Stimulated activated CD4-positive, alpha-beta T cell treated with anti-CD3 and anti-CD28 coated beads, Interleukin-2, amount 100 ng/mL, for 48 hours (primary cell): Measurements from ENCODE around the gene C1orf50.
A peak's percentile ranks its signal among the peaks of the same experiment; 100 is the strongest.
"Not testable (repeated sequence)": the region's sequence is repeated elsewhere in the genome, so short reads cannot be mapped to it uniquely, and the experiment has no call there.

Experiments
- DNase-seq, 2 donors: peaks; one replicate each; pipeline ENCODE4 v3.0.0-alpha.2; 2020

The C1orf50 gene

GRCh38 chr1:42740851-42741580, 26.0 kb upstream of the C1orf50 start:
- no peak for DNase-seq

GRCh38 chr1:42741706-42742105, 25.3 kb upstream of the C1orf50 start:
- no peak for DNase-seq

DNA sequence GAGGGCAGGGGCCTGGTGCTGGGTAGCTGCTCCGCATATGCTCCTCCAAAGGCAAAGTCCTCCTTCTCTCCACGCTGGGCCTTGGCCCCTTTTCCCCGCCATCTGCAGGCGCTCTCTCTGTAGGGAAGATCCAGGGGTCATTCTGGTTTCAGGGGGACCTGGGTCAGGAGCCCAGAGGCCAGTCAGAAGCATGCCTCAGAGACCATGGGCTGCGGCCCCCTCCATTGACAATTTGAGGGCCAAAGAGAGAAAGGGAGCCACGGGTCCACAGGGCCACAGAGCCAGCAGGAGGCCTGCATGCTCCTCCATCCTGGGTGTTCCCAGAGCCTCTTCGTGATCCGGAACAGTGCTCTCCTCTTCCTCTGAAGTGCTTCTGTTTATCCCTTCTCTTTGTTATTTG, 24.9 kb upstream of the C1orf50 start:
- no peak for DNase-seq

DNA sequence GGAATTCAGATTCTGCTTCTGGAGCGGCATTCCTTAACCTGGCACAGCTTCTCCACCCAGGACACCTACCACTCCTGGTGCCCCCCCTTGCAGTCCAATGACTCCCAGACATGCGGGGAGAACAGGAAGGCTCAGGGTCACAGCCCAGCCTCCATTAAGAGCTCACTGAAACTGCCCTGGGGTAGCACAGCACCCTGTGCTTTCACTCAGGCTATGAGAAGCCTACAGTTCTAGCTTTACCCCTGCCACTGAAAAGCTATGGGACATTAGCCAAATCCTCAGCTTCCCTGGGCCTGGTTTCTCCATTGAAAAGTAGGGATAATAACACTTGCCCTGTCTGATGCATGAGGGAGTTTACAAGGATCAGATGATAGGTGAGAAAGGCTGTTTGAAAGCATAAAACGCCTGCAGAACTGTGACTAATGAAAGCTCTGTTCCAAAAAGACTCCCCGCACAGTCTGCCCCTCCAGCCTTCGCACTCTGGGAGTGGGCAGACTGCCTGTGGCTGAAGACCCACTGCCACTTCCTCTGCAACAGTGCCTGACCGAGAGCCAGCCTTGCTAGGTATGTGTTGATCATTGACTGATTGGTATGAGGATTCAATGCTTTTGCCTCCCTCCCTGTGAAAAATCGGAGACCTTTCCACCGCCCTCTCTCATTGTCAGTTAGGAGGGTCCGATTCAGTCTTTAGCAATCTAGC, 24.3 kb upstream of the C1orf50 start:
- DNase-seq, result no peak

DNA sequence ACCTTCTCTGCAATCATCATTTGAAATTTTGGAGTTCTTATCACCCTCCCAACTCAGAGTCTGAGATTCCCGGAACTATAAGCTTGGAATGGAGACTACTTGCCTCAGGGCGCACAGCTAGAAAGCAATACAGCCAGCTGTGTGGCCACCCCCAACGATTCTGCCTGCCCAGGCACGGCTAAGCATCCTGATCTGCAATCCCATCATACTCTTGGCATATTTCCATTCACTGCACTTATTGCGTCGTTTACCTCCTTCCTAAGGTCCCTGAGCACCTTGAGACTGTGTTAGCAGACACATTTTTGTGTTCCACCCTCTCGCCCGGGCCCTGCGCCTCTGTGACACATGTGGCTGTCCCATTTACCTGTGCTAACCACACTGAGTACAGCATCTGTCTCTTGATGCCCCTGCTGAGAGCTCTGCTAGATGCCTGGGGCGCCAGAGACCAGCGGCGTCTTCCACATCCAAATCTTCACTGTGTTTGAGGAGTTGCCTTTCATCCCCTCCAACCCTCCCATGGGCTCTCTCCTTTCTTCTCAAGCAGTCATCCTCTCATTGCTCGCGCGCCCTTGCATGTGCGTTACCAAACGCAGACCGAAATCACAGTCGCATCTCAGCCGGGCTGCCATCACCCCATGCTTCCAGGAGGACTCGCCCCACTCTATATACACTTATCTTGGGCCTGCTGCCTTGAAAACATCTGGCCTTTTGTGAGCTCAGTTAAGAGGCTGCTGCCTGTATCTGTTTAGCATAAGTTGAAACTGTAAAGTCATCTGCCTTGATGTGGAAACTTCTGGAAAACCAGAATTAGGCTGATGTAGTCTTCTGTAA, 23.5 kb upstream of the C1orf50 start:
- no peak for DNase-seq

- no peak for DNase-seq
Measured at GRCh38 chr1:42744148-42744413, 23.0 kb upstream of the C1orf50 start.

DNA sequence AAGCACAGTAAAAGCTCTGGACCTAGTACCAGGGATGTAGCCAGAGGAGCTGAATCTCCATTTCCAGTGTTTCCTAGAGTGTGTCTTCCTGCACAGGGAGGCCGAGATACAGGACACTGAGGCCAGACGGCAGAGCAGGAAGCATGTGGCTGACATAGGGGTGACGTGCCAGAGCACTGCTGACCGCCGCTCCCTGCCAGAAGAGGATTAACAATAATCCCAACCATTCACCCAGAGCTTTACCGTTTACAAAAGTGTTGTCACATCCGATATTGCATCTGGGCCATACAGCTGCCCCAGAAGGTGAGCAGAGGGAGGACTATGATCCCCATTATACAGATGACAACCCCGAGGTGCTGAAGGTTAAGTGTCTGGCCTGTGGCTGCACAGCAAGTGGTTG, 21.2 kb upstream of the C1orf50 start:
- no peak for DNase-seq

GRCh38 chr1:42746436-42747105, 20.5 kb upstream of the C1orf50 start:
- DNase-seq, result no peak

- DNase-seq, result peak; percentile 30 to 36
Measured at GRCh38 chr1:42747125-42747524, 19.9 kb upstream of the C1orf50 start.

DNA sequence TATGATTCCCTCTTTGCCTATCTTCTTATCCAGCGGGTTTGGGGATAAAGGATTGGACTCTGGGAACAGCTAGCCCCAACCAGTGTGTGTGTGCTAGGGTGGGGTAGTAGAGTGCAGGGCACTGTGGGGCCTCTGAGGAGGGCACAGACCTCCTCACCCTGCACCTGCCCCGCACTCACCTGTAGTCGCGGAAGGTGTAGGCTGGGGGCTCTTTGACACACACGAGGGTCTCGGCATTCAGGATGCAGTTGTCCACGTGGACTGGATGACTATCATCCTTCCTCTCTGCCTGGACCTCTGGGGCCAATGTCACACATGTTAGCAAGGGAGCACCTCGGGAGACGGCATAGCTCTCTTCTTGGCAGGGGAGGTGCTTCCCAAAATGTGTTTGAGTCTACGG, 19.0 kb upstream of the C1orf50 start:
- no peak for DNase-seq

DNA sequence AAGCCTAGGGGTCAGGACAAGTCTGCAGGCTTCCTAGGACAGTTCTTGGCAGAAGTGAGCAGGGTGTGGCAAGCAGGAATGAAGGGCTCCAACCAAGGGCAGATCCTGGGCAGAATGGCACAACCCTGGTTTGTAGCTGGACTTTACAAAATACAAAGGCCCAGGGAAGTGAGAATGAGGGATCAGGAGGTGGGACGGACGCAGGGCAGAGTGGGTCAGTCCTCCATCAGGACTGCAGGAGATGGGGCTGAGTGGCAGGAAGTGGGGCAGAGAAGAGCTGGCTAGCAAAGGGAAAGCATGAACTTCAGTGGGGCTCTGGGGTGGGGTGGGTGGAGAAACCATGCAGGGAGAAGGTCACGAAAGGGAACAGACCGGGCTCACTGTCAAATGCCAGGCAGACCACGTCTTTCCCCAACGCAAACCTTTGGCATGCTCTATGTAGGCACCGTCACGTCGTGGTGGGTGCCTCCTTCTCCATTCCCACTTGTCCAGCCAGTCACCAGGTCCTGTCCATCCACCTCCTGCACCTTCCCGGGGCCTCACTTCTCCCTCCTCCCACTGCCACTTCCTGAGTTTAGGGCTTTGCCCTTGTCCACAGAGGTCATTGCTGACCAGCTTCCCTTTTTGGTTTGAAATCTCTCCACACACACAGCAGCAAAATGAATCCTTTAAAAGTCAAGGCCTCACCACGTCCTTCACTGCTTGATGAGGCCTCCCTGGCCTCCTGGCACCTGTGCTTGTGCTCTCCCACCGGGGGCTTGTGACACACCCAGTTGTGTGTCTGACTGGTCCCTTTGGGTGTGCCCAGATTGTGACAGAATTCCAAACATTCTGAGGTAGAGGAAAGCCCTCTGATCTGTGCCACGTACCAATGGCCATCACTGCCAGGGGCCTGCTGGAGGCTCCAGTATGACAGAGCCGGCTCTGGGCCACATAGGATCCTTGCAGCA, 18.3 kb upstream of the C1orf50 start:
- no peak for DNase-seq

- DNase-seq, result no peak
Measured at GRCh38 chr1:42750041-42750440, 17.0 kb upstream of the C1orf50 start.

DNA sequence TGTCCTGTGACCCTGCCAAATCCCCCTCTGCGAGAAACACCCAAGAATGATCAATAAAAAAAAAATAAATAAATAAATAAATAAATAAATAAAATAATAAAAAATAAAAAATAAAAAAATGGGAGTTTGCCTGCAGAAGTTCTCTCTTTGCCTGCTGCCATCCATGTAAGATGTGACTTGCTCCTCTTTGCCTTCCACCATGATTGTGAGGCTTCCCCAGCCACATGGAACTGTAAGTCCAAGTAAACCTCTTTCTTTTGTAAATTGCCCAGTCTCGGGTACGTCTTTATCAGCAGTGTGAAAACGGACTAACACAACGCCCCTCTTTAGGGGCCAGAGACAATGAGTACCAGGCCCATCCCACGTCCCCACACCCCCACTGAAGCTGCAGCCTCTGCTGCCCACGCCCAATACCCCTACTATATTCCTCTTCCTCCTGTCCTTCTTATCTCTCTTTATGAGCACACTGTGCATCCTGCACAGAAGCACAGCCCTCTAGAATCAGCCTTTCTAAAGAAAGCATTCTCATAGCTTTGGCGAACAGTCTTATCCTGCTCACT, 15.5 kb upstream of the C1orf50 start:
- not testable (repeated sequence) for DNase-seq

DNA sequence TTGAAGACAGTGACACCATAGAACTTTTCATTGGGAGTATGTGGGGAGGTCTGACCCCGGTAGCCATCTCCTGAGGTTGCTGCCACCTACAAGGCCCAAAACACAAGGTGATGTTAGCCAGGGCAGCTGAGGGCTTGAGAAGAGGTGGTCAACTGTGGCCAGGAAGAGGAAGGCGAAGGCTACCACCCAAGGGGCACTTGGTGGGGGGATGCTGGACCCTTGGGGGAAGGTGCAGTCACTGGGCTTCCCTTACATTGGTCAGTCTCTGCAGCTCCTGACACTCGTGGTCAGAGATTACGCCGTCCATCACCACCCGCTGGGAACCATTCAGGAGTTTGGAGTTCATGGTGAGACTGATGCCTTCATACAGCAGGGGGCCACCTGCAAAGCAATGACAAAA, 14.8 kb upstream of the C1orf50 start:
- DNase-seq, result no peak

GRCh38 chr1:42753070-42753469, 14.0 kb upstream of the C1orf50 start:
- DNase-seq, result no peak

DNA sequence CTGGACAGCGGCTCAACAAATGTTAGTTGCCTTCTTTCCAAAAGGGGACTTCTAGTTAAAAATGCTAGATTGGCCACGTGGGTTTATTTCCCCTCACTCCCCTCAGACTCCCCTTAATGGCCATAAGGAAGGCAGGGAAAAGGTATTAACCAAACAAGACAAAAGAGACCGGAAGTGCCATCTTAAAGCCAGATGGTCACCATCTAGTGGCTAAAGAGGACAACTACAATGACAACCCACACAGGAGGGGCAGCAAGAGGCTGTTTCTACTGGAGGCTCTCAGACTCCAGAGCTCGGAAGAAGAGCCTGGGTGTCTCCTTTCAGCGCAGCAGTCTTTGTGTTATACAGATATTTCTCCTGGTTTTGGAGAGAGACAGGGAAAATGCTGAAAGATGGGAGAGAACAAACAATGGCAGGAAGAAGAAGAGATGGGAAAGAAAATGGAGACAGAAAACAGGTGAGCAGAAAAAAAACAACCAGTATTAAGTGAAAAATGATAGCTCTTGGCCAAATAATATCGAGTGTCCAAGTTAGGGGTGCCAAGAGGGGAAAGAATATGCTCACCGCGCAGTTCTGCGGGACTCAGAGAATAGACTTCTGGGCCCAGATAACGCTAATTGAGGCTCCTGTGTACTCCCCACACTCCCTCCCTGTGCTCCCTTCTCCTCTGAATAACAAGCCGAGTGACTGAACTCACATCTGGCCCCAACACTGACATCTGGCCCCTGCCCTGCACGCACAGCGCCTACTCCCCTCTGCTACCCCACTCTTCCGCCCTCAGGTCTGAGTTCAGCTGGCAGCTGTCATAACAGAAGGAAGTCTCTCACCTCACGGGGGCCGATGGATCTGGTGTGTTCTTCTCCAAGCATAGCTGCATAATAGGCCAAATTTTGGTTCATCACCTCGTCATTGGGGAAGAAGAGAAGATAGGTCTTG, 9.8 kb upstream of the C1orf50 start:
- no peak for DNase-seq

- DNase-seq, result no peak
Measured at GRCh38 chr1:42757892-42758275, 9.2 kb upstream of the C1orf50 start.

GRCh38 chr1:42758641-42759040, 8.4 kb upstream of the C1orf50 start:
- no peak for DNase-seq

- no peak for DNase-seq
Measured at GRCh38 chr1:42759114-42759513, 7.9 kb upstream of the C1orf50 start.

DNA sequence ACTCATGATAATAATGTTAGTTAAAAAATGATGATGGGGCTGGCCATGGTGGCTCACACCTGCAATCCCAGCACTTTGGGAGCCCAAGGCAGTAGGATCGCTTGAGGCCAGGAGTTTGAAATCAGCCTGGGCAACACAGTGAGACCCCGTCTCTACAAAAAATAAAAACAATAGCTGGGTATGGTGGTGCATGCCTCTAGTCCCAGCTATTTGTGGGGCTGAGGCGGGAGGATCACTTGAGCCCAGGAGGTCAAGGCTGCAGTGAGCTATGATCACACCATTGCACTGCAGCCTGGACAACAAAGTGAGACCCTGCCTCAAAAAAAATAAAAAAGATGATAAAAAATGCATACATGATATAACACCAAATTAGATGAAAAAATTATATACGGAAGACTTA, 5.5 kb upstream of the C1orf50 start:
- no peak for DNase-seq

GRCh38 chr1:42762269-42762668, 4.8 kb upstream of the C1orf50 start:
- DNase-seq, result no peak
